ENCODE results near the gene NDUFB8.

DNA sequence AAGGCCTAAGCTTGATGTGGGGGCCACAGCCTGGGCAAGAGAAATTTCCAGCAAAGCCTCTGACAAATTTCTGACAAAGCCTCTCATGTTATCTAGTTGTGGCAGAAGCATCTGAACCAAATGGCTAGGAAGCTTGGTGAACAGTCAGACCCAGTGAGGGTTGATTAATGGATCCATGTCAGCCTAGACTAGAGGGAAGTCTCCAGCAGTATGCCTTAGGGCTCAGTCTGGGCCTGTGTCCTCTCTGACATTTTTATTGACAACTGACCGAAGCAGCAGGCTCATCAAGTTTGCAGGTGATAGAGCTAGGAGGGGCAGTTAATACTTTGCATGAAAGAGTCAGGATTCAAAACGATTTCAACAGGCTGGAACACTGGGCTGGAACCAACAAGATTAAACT lies 31.3 kb upstream of the NDUFB8 start:
- TF ChIP-seq POLR2A (IDR thresholded peaks at IDR 0.05; ENCODE audit: low read depth, low read length) (no peak), POLR2AphosphoS5 (IDR thresholded peaks at IDR 0.05; ENCODE audit: low read depth, low read length) (no peak), TAF1 (IDR thresholded peaks at IDR 0.05; ENCODE audit: borderline replicate concordance, low read depth, low read length) (no peak)

All from GM12892 (cell line).